HCT116 (cell line): ENCODE results near the gene PRPF38A.

Source experiments
- ATF3 ChIP-seq: IDR thresholded peaks from 2 replicates; pipeline ENCODE4 v1.6.1; 2012
- CTCF ChIP-seq, 3 experiments: fragments of 200-600 bp in 1 of 3; sonication (generic) in 1 of 3; IDR thresholded peaks in 2 of 3; conservative IDR thresholded peaks in 1 of 3; 2 replicates each; pipeline ENCODE4 v1.5.1; 2012 to 2017; ENCODE audit warnings: low read depth in 2 of 3, low read length in 2 of 3, antibody characterized with exemption in 1 of 3, borderline replicate concordance in 1 of 3, control low read depth in 1 of 3, mild to moderate bottlenecking in 1 of 3, mixed read lengths in 1 of 3, mixed run types in 1 of 3, moderate library complexity in 1 of 3; ENCODE audit not compliant: insufficient read depth in 1 of 3
- JUND ChIP-seq: IDR thresholded peaks from 2 replicates; pipeline ENCODE4 v1.6.1; 2012
- POLR2A ChIP-seq: IDR thresholded peaks from 2 replicates; pipeline ENCODE4 v1.7.0; 2011; ENCODE audit warnings: borderline replicate concordance; ENCODE audit not compliant: insufficient read depth, insufficient read length; ENCODE audit errors: extremely low read depth
- REST ChIP-seq: IDR thresholded peaks from 2 replicates; pipeline ENCODE4 v1.6.1; 2012; ENCODE audit warnings: low read depth
- SRF ChIP-seq: IDR thresholded peaks from 2 replicates; pipeline ENCODE4 v1.6.1; 2012; ENCODE audit warnings: low read depth
- ZNF274 ChIP-seq: fragments of 200-500 bp; sonication (Bioruptor generic); IDR thresholded peaks from 2 replicates; pipeline ENCODE4 v1.6.1; 2014; ENCODE audit warnings: mild to moderate bottlenecking, low read depth, low read length, inconsistent platforms
- TF ChIP-seq, protein P1 (sequence below): IDR thresholded peaks from 2 replicates; pipeline ENCODE4 v1.6.1; 2012

DNA sequence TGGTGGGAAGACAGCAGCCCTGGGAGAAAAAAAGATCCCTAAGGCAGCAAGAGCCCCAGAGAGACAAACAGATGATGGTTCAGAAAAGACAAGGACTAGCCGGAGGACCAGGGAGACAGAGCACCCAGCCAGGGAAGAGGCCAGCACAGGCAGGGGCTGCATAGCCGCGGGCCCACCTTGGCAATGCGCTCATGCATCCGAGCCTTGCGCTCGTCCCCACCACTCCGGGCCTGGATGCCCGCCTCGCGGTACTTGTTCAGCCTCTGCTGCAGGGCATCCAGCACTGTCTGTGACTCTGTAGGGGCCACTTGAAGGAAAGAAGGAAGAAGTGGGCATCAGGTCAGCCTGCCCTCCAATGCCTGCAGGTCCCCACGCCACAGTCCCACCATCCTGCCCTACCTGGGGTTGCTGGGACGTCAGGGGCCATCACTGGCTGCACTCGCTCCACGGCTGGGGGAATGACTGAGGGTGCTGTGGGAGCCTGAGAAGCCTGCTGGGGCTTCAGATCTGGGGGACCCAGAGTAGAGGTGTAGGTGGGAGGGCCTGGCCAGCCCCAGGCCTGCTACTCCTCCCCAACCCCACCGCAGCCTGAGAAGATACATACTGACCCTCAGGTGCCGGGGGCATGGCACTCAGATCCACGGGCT is 45.4 kb upstream of the PRPF38A start:
- TF ChIP-seq CTCF (IDR thresholded peaks at IDR 0.05 in 2 of 3, conservative IDR thresholded peaks at IDR 0.05 in 1 of 3; ENCODE audit: borderline replicate concordance in 1 of 3, insufficient read depth in 1 of 3, low read depth in 2 of 3, low read length in 2 of 3) (no peak), POLR2A (no peak), ZNF274 (no peak), ATF3 (no peak), SRF (no peak), JUND (no peak), REST (no peak)
- TF ChIP-seq, protein P1, sequence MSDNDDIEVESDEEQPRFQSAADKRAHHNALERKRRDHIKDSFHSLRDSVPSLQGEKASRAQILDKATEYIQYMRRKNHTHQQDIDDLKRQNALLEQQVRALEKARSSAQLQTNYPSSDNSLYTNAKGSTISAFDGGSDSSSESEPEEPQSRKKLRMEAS: no peak
